Measurements from ENCODE around the gene OFD1.
"Not testable (repeated sequence)": the region's sequence is repeated elsewhere in the genome, so short reads cannot be mapped to it uniquely, and the experiment has no call there.

OFD1 gene

GRCh38 chrX:13703589-13703988 lies 31.0 kb upstream of the OFD1 start:
- no peak for DNase-seq (ENCODE audit: low spot score)

GRCh38 chrX:13711141-13711540 lies 23.4 kb upstream of the OFD1 start:
- no peak for DNase-seq (ENCODE audit: low spot score)

GRCh38 chrX:13716455-13716854 lies 18.1 kb upstream of the OFD1 start:
- DNase-seq (ENCODE audit: low spot score), result no peak

- no peak for DNase-seq (ENCODE audit: low spot score)
These were observed 17.6 kb upstream of the OFD1 start for GRCh38 chrX:13716905-13717304.

GRCh38 chrX:13717700-13718472 lies 16.7 kb upstream of the OFD1 start:
- no peak for DNase-seq (ENCODE audit: low spot score)

GRCh38 chrX:13719192-13719856 lies 15.2 kb upstream of the OFD1 start:
- DNase-seq (ENCODE audit: low spot score), result no peak

GRCh38 chrX:13721371-13721770 lies 13.2 kb upstream of the OFD1 start:
- no peak for DNase-seq (ENCODE audit: low spot score)

- DNase-seq (ENCODE audit: low spot score), result no peak
These were observed 12.6 kb upstream of the OFD1 start for GRCh38 chrX:13721819-13722519.

- DNase-seq (ENCODE audit: low spot score), result not testable (repeated sequence)
These were observed 9.7 kb upstream of the OFD1 start for GRCh38 chrX:13724878-13725277.

- not testable (repeated sequence) for DNase-seq (ENCODE audit: low spot score)
These were observed 8.0 kb upstream of the OFD1 start for GRCh38 chrX:13726583-13726982.

GRCh38 chrX:13730523-13730922 lies 4.0 kb upstream of the OFD1 start:
- not testable (repeated sequence) for DNase-seq (ENCODE audit: low spot score)

- DNase-seq (ENCODE audit: low spot score), result no peak
These were observed 2.1 kb upstream of the OFD1 start for GRCh38 chrX:13732246-13733067.

- no peak for DNase-seq (ENCODE audit: low spot score)
These were observed 1.0 kb upstream of the OFD1 start for GRCh38 chrX:13733506-13733905.

- no peak for DNase-seq (ENCODE audit: low spot score)
These were observed 7.1 kb downstream of the OFD1 start for GRCh38 chrX:13741695-13742094.

- peak; percentile 66 for DNase-seq (ENCODE audit: low spot score)
These were observed 8.0 kb downstream of the OFD1 start for GRCh38 chrX:13742397-13743176.

- DNase-seq (ENCODE audit: low spot score), result peak; percentile 25
These were observed 13.3 kb downstream of the OFD1 start for GRCh38 chrX:13747836-13748235.

- DNase-seq (ENCODE audit: low spot score), result no peak
These were observed 13.9 kb downstream of the OFD1 start for GRCh38 chrX:13748486-13748885.

GRCh38 chrX:13750204-13750603 lies 15.7 kb downstream of the OFD1 start:
- peak; percentile 60 for DNase-seq (ENCODE audit: low spot score)

GRCh38 chrX:13750812-13751211 lies 16.3 kb downstream of the OFD1 start:
- peak; percentile 24 for DNase-seq (ENCODE audit: low spot score)

GRCh38 chrX:13752141-13752540 lies 17.6 kb downstream of the OFD1 start:
- DNase-seq (ENCODE audit: low spot score), result no peak

GRCh38 chrX:13752646-13753045 lies 18.1 kb downstream of the OFD1 start:
- no peak for DNase-seq (ENCODE audit: low spot score)
